SK-N-SH treated with all-trans-retinoic acid at 6 μM for 48 hours (cell line): Measurements from ENCODE around the gene ABCA3.
A peak's percentile ranks its signal among the peaks of the same experiment; 100 is the strongest.

Experiments used
- ATAC-seq: fragments of 200-7000 bp; cut with Tn5 transposase; 3 replicates; pipeline ENCODE4 v1.9.1; 2020; ENCODE audit warnings: mild to moderate bottlenecking, moderate library complexity
- ARNTL ChIP-seq: fragments of 450-650 bp; formaldehyde crosslinking; IDR thresholded peaks from 2 replicates; pipeline ENCODE4 v1.5.0; 2020; ENCODE audit warnings: low read depth, mild to moderate bottlenecking, moderate library complexity, borderline replicate concordance
- BACH2 ChIP-seq: fragments of 250-450 bp; sonication (Bioruptor Pico); IDR thresholded peaks from 2 replicates; pipeline ENCODE4 v1.9.0; 2021; ENCODE audit warnings: mild to moderate bottlenecking, borderline replicate concordance
- CSDC2 ChIP-seq: fragments of 250-450 bp; sonication (Bioruptor Pico); IDR thresholded peaks from 2 replicates; pipeline ENCODE4 v1.5.0; 2020; ENCODE audit warnings: mild to moderate bottlenecking, moderate library complexity
- ESRRG ChIP-seq: fragments of 250-450 bp; sonication (Bioruptor Pico); IDR thresholded peaks from 2 replicates; pipeline ENCODE4 v1.6.1; 2021; ENCODE audit warnings: mild to moderate bottlenecking
- GLIS3 ChIP-seq: fragments of 250-450 bp; sonication (Bioruptor Pico); IDR thresholded peaks from 2 replicates; pipeline ENCODE4 v1.5.0; 2020; ENCODE audit warnings: mild to moderate bottlenecking, moderate library complexity
- ISL1 ChIP-seq: fragments of 250-450 bp; sonication (Bioruptor Pico); IDR thresholded peaks from 2 replicates; pipeline ENCODE4 v2.1.2; 2022; ENCODE audit warnings: mild to moderate bottlenecking, moderate library complexity
- OSR1 ChIP-seq: fragments of 250-450 bp; sonication (Bioruptor Pico); IDR thresholded peaks from 2 replicates; pipeline ENCODE4 v1.8.0; 2022; ENCODE audit warnings: moderate library complexity, mild to moderate bottlenecking, inconsistent platforms
- PPARA ChIP-seq: fragments of 250-450 bp; sonication (Bioruptor Pico); IDR thresholded peaks from 2 replicates; pipeline ENCODE4 v1.5.0; 2020; ENCODE audit warnings: mild to moderate bottlenecking, borderline replicate concordance
- RARB ChIP-seq: fragments of 250-450 bp; sonication (Bioruptor Pico); IDR thresholded peaks from 2 replicates; pipeline ENCODE4 v1.8.0; 2021; ENCODE audit warnings: mild to moderate bottlenecking, moderate library complexity
- SNAI2 ChIP-seq: fragments of 250-450 bp; sonication (Bioruptor Pico); IDR thresholded peaks from 2 replicates; pipeline ENCODE4 v1.5.0; 2020; ENCODE audit warnings: mild to moderate bottlenecking, moderate library complexity
- TCF4 ChIP-seq: fragments of 250-450 bp; sonication (Bioruptor Pico); IDR thresholded peaks from 2 replicates; pipeline ENCODE4 v1.8.0; 2021; ENCODE audit warnings: mild to moderate bottlenecking, moderate library complexity, borderline replicate concordance
- ZC3H10 ChIP-seq: fragments of 250-450 bp; sonication (Bioruptor Pico); IDR thresholded peaks from 2 replicates; pipeline ENCODE4 v1.5.1; 2021; ENCODE audit warnings: mild to moderate bottlenecking, moderate library complexity
- ZFP30 ChIP-seq: fragments of 450-650 bp; formaldehyde crosslinking; IDR thresholded peaks from 2 replicates; pipeline ENCODE4 v1.5.0; 2022; ENCODE audit warnings: mild to moderate bottlenecking, moderate library complexity
- ZNF565 ChIP-seq: fragments of 450-650 bp; formaldehyde crosslinking; conservative IDR thresholded peaks from 2 replicates; pipeline ENCODE4 v1.5.0; 2020; ENCODE audit warnings: low read depth, mild to moderate bottlenecking, moderate library complexity
- ZNF70 ChIP-seq: fragments of 450-650 bp; formaldehyde crosslinking; IDR thresholded peaks from 2 replicates; pipeline ENCODE4 v1.5.0; 2020; ENCODE audit warnings: mild to moderate bottlenecking, moderate library complexity
- ZNF8 ChIP-seq: fragments of 450-650 bp; formaldehyde crosslinking; IDR thresholded peaks from 2 replicates; pipeline ENCODE4 v1.5.0; 2020; ENCODE audit warnings: mild to moderate bottlenecking, moderate library complexity
- TF ChIP-seq, protein P1 (sequence below): fragments of 250-450 bp; sonication (Bioruptor Pico); IDR thresholded peaks from 2 replicates; pipeline ENCODE4 v1.5.1; 2021; ENCODE audit warnings: mild to moderate bottlenecking, moderate library complexity
- TF ChIP-seq, protein P2 (sequence below): fragments of 250-450 bp; sonication (Bioruptor Pico); IDR thresholded peaks from 2 replicates; pipeline ENCODE4 v1.5.1; 2020; ENCODE audit warnings: low read depth, mild to moderate bottlenecking, moderate library complexity
- TF ChIP-seq, protein P3 (sequence below): fragments of 250-450 bp; sonication (Bioruptor Pico); IDR thresholded peaks from 2 replicates; pipeline ENCODE4 v1.5.0; 2020; ENCODE audit warnings: mild to moderate bottlenecking, moderate library complexity
- TF ChIP-seq, protein P4 (sequence below): fragments of 250-450 bp; sonication (Bioruptor Pico); IDR thresholded peaks from 2 replicates; pipeline ENCODE4 v1.8.0; 2020; ENCODE audit warnings: mild to moderate bottlenecking, moderate library complexity, borderline replicate concordance
- TF ChIP-seq, protein P5 (sequence below): fragments of 250-450 bp; sonication (Bioruptor Pico); IDR thresholded peaks from 2 replicates; pipeline ENCODE4 v1.8.0; 2021; ENCODE audit warnings: low read depth, mild to moderate bottlenecking, moderate library complexity, borderline replicate concordance

The ABCA3 gene

DNA sequence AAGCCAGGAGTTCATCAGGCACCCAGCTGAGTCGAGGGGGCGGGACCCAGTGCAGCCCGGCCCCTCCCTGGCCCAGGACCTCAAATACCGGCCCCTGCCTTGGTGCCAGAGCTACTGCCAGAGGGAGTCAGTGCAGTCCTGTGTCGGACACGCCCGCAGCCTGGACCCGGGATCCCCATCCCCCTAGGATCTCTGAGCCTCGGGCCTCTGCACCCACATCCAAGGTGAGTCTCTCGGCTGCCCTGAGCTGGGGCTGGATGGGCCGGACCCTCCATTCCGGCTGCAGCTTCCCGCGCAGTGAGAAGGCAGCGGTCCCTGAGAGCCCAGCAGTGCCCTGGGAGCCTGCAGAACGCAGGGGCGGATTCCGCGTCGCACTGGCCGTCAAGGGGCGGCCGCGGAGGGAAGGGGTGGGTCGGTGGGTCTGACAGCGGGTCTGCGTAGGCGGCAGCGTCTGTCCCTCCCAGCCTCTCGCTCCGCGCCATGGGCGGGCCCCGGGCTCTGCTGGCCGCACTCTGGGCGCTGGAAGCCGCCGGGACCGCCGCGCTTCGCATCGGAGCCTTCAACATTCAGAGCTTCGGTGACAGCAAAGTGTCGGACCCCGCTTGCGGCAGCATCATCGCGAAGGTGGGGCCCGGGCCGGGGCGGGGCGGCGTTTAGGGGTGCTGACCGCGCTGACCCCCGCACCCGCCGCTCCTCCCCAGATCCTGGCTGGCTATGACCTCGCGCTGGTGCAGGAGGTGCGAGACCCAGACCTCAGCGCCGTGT is 104.0 kb downstream of the ABCA3 start, which contains the start of gene DNASE1L2:
TSS of gene DNASE1L2 (plus strand) at position 108 of the 765 bp plus-strand sequence. CDS start at position 481, 373 bp downstream.
- no peak for TF ChIP-seq OSR1 (CRISPR knock-in tag)
- TF ChIP-seq, all 23 proteins: peak for 0
- peak; percentile 50 for ATAC-seq

DNA sequence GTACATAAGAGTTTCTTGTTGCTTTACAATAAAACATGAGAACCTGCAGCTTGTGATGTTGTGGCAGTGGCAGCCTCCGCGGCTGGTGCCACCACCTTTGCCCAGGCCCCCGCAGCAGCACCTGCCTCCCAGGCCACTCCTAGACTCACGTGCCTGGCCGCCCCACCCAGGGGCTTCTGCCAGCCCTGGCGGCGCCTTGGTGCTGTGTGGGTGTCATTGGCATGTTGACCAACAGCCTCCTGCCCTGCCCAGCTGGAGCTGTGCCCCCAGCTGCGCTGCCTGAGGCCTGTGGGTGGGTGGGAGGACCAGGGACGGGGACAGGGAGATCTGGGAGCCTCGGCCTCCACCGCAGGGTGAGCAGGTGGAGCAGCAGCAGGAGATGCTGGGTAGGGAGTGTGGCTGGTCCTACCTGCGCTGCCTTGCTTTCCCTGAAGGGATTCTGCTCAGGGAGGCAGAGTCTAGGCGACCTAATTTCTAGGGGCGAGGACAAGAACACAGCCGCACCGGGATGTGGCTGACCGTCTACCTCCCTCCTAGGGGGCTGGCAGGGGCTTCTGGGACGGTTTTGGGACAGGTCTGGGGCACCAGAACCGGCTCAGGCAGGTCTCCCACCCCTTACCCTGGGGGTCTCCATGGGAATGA is 104.7 kb downstream of the ABCA3 start:
- ATAC-seq = peak; percentile 2
- TF ChIP-seq, protein P1, sequence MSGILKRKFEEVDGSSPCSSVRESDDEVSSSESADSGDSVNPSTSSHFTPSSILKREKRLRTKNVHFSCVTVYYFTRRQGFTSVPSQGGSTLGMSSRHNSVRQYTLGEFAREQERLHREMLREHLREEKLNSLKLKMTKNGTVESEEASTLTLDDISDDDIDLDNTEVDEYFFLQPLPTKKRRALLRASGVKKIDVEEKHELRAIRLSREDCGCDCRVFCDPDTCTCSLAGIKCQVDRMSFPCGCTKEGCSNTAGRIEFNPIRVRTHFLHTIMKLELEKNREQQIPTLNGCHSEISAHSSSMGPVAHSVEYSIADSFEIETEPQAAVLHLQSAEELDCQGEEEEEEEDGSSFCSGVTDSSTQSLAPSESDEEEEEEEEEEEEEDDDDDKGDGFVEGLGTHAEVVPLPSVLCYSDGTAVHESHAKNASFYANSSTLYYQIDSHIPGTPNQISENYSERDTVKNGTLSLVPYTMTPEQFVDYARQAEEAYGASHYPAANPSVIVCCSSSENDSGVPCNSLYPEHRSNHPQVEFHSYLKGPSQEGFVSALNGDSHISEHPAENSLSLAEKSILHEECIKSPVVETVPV = no peak
- TF ChIP-seq ESRRG (CRISPR knock-in tag) = no peak
- TF ChIP-seq SNAI2 (CRISPR knock-in tag) = no peak

DNA sequence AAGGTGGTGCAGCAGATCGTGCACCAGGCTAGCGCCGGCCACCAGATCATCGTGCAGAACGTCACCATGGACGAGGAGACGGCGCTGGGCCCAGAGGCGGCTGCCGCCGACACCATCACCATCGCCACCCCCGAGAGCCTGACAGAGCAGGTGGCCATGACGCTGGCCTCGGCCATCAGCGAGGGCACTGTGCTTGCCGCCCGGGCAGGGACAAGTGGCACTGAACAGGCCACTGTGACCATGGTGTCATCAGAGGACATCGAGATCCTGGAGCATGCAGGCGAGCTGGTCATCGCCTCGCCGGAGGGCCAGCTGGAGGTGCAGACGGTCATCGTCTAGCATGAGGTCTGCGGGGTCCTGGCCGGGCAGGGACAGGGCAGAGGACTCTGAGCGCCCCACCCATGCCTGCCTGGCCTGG is 105.3 kb downstream of the ABCA3 start:
- no peak for ATAC-seq
- TF ChIP-seq OSR1 (CRISPR knock-in tag) (no peak), ESRRG (CRISPR knock-in tag) (no peak), PPARA (no peak), ISL1 (CRISPR knock-in tag) (no peak), GLIS3 (CRISPR knock-in tag) (no peak), TCF4 (CRISPR knock-in tag) (no peak), ZNF70 (CRISPR knock-in tag) (no peak), ZFP30 (CRISPR knock-in tag) (no peak), ZC3H10 (CRISPR knock-in tag) (no peak), ZNF565 (CRISPR knock-in tag) (no peak)
- TF ChIP-seq, protein P2, sequence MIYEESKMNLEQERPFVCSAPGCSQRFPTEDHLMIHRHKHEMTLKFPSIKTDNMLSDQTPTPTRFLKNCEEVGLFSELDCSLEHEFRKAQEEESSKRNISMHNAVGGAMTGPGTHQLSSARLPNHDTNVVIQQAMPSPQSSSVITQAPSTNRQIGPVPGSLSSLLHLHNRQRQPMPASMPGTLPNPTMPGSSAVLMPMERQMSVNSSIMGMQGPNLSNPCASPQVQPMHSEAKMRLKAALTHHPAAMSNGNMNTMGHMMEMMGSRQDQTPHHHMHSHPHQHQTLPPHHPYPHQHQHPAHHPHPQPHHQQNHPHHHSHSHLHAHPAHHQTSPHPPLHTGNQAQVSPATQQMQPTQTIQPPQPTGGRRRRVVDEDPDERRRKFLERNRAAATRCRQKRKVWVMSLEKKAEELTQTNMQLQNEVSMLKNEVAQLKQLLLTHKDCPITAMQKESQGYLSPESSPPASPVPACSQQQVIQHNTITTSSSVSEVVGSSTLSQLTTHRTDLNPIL (CRISPR knock-in tag) = no peak
- TF ChIP-seq, all 23 proteins: peak for 0

DNA sequence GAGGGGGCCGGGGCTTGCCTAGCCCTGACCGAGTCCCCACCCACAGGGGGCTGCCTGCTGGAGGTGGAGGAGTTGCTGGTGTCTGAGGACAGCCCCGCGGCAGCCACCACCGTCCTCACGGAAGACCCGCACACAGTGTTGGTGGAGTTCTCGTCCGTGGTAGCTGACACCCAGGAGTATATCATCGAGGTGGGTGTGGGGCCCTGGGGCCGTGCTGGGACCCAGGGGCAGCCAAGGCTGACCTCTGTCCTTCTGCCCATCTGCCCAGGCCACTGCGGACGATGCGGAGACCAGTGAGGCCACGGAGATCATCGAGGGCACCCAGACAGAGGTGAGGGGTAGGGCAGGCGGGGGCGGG is 105.7 kb downstream of the ABCA3 start:
- no peak for ATAC-seq
- no peak for TF ChIP-seq ISL1 (CRISPR knock-in tag)
- TF ChIP-seq ZNF565 (CRISPR knock-in tag) = no peak
- no peak for TF ChIP-seq ZFP30 (CRISPR knock-in tag)
- TF ChIP-seq RARB = no peak
- TF ChIP-seq SNAI2 (CRISPR knock-in tag) = no peak
- no peak for TF ChIP-seq CSDC2 (CRISPR knock-in tag)
- TF ChIP-seq, protein P2 (CRISPR knock-in tag) = no peak
- no peak for TF ChIP-seq ARNTL
- TF ChIP-seq ZNF70 (CRISPR knock-in tag) = no peak
- TF ChIP-seq, protein P3, sequence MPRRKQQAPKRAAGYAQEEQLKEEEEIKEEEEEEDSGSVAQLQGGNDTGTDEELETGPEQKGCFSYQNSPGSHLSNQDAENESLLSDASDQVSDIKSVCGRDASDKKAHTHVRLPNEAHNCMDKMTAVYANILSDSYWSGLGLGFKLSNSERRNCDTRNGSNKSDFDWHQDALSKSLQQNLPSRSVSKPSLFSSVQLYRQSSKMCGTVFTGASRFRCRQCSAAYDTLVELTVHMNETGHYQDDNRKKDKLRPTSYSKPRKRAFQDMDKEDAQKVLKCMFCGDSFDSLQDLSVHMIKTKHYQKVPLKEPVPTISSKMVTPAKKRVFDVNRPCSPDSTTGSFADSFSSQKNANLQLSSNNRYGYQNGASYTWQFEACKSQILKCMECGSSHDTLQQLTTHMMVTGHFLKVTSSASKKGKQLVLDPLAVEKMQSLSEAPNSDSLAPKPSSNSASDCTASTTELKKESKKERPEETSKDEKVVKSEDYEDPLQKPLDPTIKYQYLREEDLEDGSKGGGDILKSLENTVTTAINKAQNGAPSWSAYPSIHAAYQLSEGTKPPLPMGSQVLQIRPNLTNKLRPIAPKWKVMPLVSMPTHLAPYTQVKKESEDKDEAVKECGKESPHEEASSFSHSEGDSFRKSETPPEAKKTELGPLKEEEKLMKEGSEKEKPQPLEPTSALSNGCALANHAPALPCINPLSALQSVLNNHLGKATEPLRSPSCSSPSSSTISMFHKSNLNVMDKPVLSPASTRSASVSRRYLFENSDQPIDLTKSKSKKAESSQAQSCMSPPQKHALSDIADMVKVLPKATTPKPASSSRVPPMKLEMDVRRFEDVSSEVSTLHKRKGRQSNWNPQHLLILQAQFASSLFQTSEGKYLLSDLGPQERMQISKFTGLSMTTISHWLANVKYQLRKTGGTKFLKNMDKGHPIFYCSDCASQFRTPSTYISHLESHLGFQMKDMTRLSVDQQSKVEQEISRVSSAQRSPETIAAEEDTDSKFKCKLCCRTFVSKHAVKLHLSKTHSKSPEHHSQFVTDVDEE (CRISPR knock-in tag) = no peak
- TF ChIP-seq BACH2 (CRISPR knock-in tag) = no peak
- no peak for TF ChIP-seq ESRRG (CRISPR knock-in tag)
- no peak for TF ChIP-seq TCF4 (CRISPR knock-in tag)
- TF ChIP-seq GLIS3 (CRISPR knock-in tag) = no peak
- TF ChIP-seq, protein P4, sequence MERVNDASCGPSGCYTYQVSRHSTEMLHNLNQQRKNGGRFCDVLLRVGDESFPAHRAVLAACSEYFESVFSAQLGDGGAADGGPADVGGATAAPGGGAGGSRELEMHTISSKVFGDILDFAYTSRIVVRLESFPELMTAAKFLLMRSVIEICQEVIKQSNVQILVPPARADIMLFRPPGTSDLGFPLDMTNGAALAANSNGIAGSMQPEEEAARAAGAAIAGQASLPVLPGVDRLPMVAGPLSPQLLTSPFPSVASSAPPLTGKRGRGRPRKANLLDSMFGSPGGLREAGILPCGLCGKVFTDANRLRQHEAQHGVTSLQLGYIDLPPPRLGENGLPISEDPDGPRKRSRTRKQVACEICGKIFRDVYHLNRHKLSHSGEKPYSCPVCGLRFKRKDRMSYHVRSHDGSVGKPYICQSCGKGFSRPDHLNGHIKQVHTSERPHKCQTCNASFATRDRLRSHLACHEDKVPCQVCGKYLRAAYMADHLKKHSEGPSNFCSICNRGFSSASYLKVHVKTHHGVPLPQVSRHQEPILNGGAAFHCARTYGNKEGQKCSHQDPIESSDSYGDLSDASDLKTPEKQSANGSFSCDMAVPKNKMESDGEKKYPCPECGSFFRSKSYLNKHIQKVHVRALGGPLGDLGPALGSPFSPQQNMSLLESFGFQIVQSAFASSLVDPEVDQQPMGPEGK (CRISPR knock-in tag) = no peak
- TF ChIP-seq ZNF8 (CRISPR knock-in tag) = no peak
- TF ChIP-seq PPARA = no peak
- TF ChIP-seq, protein P1 = no peak
- TF ChIP-seq OSR1 (CRISPR knock-in tag) = no peak
- TF ChIP-seq, protein P5, sequence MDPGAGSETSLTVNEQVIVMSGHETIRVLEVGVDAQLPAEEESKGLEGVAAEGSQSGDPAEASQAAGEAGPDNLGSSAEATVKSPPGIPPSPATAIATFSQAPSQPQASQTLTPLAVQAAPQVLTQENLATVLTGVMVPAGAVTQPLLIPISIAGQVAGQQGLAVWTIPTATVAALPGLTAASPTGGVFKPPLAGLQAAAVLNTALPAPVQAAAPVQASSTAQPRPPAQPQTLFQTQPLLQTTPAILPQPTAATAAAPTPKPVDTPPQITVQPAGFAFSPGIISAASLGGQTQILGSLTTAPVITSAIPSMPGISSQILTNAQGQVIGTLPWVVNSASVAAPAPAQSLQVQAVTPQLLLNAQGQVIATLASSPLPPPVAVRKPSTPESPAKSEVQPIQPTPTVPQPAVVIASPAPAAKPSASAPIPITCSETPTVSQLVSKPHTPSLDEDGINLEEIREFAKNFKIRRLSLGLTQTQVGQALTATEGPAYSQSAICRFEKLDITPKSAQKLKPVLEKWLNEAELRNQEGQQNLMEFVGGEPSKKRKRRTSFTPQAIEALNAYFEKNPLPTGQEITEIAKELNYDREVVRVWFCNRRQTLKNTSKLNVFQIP (CRISPR knock-in tag) = no peak
